ENCODE results near the gene CPNE4. TPM values are rescaled to one million over a fixed set of nuclear protein-coding genes. Genes with fewer than 3 reads are reported as not detected.

Gene CPNE4
- total RNA-seq, 1 donor from 2014 or later: 34.5 TPM

DNA sequence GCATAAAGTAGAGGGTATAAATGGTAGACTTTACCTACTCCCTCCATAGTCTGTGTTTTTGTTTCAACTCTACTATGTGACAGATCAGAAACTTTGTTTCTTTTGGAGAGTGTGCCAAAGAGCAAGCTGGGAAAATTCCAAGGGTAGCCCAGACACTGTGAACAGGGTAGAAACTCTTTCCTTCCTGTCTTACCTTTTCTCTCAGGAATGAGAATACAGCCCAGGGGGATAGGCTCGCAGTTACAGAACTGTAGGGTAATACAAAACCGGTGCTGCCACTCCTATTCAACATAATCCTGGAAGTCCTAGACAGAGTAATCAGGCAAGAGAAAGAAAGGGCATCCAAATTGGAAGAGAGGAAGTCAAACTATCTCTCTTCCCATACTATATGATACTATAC, 256.3 kb downstream of the CPNE4 start:
- DNase-seq (no peak), ATAC-seq (no peak)
- intact Hi-C loops (cut with micrococcal nuclease): no loop called here

DNA sequence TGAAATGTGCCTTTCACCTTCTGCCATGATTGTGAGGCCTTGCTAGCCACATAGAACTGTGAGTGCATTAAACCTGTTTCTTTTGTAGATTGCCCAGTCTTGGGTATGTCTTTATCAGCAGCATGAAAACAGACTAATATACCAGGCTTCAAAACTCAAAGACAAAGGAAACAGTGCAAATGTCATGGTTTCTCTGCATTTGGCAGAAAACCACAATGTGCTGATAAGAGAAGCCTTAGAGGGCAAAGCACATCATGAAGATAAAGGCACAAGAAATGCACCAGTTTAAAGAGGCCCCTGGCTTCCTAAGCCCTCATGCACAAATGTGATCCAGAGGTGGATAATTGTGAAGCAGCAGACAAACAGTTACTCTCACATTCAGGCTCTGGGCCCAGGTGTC, 259.2 kb downstream of the CPNE4 start:
- DNase-seq: no peak
- intact Hi-C loops (cut with micrococcal nuclease): no loop called here
- no peak for ATAC-seq

DNA sequence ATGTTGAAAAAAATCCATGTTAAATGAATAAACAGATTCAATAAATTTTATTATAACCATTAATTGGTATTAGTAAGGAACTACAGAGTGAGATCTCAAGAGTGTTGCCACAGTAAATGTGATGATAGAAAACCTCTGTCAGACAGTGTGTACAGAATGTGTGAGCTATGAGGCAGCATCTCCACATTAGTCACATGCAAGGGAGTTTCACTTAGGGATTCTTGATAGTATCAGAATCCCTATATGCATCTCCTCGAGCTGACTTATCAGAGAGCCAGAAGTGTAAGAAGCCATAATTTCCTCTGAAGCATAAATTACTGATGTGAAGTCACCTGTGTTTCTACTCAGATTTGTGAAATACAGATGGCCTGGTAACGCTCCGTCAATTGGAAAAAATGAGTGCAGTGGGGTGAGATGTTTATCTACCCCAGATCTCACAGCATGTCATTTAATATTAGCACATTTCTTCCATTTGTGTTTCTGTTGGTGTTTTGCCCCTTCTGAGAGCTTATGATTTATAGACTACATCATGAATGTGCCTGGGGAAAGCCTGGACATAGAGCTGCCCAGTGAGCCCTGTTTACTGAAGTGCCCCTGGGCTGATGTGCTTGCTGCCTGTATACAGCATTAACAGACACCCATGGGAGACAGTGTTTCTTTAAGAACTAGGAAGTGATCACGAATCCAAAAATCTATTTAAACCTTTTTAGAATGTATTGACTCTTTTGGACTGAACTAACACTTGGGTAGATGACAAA, 262.4 kb downstream of the CPNE4 start:
- intact Hi-C loops (cut with micrococcal nuclease): no loop called here
- DNase-seq (no peak), ATAC-seq (no peak)

DNA sequence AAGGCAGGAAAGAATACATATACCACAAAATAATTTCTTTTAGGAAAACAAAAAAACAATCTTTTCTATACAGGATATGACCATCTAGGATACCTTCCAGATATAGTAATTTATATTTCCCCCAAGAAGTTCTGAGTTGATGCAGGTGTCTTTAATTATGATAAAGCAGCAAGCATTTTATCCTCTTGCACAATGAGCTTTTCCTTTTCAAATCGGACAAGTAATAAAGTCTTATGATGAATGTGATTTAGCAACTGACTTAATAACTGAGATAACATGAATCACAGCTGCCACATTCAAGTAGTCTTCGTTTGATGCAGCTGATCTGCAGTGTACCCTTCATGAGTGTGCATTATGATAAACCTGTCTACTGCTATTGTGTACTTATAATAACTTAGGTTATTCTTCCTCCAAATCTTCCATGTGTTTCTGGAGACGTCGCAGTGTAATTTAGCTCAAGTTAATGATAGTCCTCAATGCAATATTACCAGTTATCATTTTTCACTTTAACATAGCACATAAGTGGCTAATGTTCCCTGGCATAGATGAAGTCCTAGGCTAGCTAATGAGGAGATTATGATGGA, 271.7 kb downstream of the CPNE4 start:
- DNase-seq (no peak), ATAC-seq (no peak)
- intact Hi-C loops (cut with micrococcal nuclease): no loop called here

DNA sequence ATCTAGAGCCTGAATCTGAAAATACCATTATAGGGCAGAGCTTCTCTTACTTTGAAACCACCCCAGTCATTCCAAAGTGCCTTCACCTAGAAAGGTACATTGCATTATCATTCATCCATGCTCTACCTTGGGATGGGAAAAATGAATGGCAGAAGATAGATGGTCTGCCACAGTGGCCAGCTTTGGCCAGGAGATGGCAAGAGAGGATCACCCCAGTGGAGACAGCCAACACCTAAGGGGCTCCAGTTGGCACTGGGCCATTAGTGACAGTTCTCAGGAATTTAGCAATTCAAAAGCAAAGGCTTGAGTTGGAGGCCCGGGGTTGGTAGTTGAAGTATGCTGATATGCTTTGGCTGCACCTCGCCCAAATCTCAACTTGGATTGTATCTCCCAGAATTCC, 278.4 kb downstream of the CPNE4 start:
- ATAC-seq (no peak), DNase-seq (no peak)
- intact Hi-C loops (cut with micrococcal nuclease): no loop called here

DNA sequence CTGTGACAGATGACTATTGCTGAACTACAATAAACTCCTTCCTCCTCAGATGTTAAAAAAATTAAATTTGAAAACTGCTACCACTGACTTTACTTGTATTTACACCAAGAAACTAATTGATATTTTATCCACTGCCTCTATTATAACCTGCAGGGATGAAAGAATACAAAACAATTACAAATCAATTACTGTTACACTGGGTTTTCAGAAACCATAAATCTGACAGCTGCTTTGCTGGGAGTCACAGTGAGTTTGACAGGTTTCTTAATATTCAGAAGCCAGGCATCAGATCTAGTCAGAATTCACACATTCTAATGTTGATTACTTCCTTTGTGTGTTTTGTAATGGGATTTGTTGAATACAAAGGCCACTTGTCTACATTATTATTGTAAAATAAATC, 279.4 kb downstream of the CPNE4 start:
- intact Hi-C loops (cut with micrococcal nuclease): no loop called here
- no peak for DNase-seq

DNA sequence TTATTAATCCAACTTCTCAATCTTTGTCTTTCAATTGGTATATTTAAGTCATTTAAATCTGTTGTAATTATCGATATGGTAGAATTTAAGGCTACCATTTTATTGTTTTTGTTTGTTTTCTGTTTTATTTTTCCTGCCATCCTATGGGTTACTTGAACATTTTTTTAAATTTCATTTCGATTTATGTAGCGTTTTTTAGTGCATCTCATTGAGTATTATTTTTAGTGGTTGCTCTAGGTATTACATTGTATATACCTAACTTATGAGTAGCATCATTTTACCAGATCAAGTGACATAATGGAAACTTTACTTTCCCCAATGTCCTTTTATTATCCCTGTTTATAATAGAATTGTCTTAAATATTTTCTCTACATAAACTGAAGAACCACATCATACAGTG, 284.6 kb downstream of the CPNE4 start:
- intact Hi-C loops (cut with micrococcal nuclease): no loop called here
- ATAC-seq (no peak), DNase-seq (no peak)

More for the DNA sequence above, 279.4 kb downstream of the CPNE4 start:
- no peak for ATAC-seq

GRCh38 chr3:131749826-131750225, 285.0 kb downstream of the CPNE4 start:
- ATAC-seq (no peak), DNase-seq (no peak)
- intact Hi-C loops (cut with micrococcal nuclease): no loop called here

DNA sequence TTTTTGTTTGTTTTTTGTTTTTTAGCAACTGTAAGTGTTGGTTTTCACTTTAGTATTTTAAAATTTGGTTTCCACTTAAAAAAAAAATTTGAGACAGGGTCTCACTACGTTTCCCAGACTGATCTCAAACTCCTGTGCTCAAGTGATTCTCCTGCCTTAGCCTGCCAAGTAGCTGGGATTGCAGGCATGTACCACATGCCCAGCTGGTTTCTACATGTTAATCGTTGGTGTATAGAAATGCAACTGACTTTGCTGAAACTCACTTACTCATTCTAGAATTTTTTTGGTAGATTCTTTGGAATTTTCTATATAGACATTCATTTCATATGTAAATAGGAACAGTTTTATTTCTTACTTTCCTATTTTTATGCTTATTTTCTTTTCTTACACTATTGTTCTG, 287.3 kb downstream of the CPNE4 start:
- intact Hi-C loops (cut with micrococcal nuclease): no loop called here
- no peak for ATAC-seq
- no peak for DNase-seq

GRCh38 chr3:131744765-131745164, 290.0 kb downstream of the CPNE4 start:
- ATAC-seq (no peak), DNase-seq (no peak)
- intact Hi-C loops (cut with micrococcal nuclease): no loop called here

- ATAC-seq (no peak), DNase-seq (no peak)
- intact Hi-C loops (cut with micrococcal nuclease): no loop called here
These were observed 291.7 kb downstream of the CPNE4 start for GRCh38 chr3:131743126-131743525.

DNA sequence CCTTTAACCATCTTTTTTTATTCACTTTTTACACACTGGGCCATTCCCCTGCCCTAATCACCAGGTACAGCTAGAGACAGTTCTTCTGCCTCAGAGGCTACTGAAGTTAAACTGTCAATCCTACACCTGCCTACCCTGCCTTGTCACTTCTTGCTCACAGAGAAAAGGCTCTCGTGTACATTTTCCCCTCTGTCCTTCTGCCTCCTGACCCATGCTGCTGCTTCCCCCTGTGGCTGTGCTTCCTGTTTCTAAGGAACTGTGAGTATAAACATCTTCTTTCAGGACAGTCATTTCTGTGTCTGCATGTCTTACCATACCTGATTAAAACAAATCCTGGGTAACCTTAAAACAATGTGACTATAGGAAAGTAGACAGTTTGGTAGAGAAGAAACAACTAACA, 295.6 kb downstream of the CPNE4 start:
- DNase-seq (no peak), ATAC-seq (no peak)
- intact Hi-C loops (cut with micrococcal nuclease): no loop called here

DNA sequence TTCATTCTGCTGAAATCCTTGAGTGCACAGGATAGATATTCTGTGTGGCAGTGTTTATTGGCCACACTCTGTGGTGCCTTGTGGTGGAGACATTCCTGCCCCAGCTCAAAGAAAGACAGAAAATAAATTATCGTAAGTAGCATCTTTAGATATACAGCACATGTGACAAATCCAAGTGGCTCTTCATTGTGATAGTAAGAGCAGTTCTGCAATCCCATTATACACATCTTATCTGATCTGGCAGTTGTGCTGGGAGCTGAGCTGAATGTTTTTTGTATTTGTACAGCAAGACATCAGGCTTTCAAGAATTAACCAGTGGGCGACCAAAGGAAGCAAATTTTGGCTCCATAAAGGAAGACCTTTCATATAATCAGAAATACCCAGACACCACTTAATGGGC, 296.7 kb downstream of the CPNE4 start:
- DNase-seq: no peak
- ATAC-seq: no peak
- intact Hi-C loops (cut with micrococcal nuclease): no loop called here

DNA sequence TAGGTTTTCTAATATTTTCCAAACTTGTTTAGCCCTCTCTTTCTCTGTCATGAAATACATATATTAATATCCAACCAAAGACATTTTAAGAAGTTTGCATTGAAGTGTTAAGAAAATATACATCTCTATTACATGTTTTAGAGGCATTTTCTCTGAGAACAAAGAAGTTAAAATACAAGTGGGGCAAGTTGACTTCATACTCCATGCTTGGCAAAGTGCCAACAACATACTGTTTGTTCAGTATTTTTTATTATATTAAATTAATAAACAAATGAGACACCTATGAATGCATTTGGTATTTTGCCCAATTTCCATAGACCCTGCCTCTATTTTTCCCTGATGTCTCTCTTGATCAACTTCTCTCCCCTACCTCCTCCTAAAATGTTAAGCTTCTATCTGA, 299.3 kb downstream of the CPNE4 start:
- intact Hi-C loops (cut with micrococcal nuclease): no loop called here
- DNase-seq (no peak), ATAC-seq (no peak)

DNA sequence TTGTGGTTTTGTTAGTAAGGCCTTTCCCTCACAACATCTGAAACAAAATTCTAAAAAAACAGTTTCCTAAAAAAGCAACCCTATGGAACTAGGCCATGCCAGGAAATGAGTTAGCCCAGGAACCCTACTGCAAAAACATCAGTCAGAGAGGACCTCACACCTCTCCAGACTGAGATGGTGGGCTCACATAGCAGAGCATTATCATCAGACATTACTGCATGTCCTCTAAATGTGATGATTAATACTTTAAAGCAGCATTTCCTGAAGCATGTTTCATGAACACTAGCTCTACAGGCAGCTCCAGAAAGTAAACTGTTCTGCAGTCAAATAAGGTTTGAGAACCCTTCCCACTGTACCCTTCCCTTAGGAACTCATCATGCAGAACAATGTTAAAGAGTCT, 299.7 kb downstream of the CPNE4 start:
- intact Hi-C loops (cut with micrococcal nuclease): no loop called here
- DNase-seq (no peak), ATAC-seq (no peak)

- ATAC-seq (peak; percentile 33), DNase-seq (no peak)
These were observed 301.6 kb downstream of the CPNE4 start for GRCh38 chr3:131733086-131733841.

DNA sequence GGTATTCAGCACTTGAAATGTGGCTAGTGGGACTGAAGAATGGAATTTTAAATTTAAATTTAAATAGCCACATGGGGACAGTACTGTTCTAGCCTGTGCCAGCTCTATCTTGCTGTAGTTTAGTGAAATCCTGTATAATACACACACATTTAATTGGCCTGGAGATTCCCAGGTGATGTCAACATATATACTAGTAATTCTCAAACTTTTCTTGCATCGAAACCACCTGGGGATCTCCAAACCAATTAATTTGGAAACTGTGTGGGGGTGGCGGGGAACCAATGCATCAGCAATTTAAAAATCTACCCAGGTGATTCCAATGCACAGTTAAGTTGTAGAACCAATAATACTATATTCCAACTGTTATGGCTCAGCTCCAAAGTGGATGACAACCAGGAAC, 303.1 kb downstream of the CPNE4 start:
- ATAC-seq (no peak), DNase-seq (no peak)
- intact Hi-C loops (cut with micrococcal nuclease): no loop called here

More at GRCh38 chr3:131733086-131733841, 301.6 kb downstream of the CPNE4 start:
- intact Hi-C loops (cut with micrococcal nuclease): no loop called here

DNA sequence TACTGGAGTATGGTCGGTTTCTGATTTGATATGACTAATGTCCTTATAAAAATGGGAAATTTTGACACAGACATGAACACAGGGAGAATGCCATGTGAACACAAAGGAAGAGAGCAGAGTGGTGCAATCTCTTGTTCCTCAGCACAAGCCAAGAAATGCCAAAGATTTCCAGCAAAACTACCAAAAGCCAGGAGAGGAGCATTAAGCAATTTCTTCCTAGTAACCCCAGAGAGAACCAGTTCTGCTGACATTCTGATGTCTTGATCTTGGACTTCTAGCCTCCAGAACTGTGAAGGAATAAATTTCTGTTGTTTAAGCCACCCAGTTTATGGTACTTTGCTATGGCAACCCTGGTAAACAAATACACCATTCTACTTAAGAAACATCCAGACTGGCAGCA, 304.2 kb downstream of the CPNE4 start:
- intact Hi-C loops (cut with micrococcal nuclease): no loop called here
- ATAC-seq: no peak
- DNase-seq: no peak

DNA sequence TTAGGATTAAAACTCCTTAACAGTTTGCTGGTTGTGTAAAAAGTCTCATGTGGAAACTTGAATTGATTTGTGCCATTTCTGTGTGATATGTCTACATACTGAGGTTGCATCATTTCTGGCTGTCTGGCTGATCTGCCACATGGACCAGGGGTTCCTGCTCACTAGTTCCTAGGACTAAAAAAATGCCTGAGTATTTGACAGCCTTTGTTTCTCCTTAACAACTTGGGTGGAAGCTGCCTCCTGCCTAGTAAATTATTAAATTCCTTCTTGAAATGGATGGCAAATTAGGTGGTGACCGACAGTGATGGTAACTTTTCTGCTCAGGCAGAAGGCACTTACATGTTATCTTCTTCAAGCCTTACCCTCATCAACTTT, 305.2 kb downstream of the CPNE4 start:
- intact Hi-C loops (cut with micrococcal nuclease): no loop called here
- ATAC-seq (no peak), DNase-seq (no peak)

GRCh38 chr3:131728898-131729642, 305.7 kb downstream of the CPNE4 start:
- no peak for ATAC-seq
- no peak for DNase-seq
- intact Hi-C loops (cut with micrococcal nuclease): no loop called here

Measured in left ventricle myocardium superior (tissue), 1 donor.